NB4 (cell line): Measurements from ENCODE around the gene IDNK.
"Not testable (repeated sequence)": the region's sequence is repeated elsewhere in the genome, so short reads cannot be mapped to it uniquely, and the experiment has no call there.

ENCODE experiments used
- DNase-seq: peaks from one replicate; pipeline ENCODE4 v3.0.0; 2010; ENCODE audit warnings: low read depth
- H3K4me3 ChIP-seq: one replicate; pipeline ENCODE4 v1.5.1; 2011; ENCODE audit warnings: mild to moderate bottlenecking, low read depth, low read length, moderate library complexity
- MYC ChIP-seq: IDR thresholded peaks from 2 replicates; pipeline ENCODE4 v1.6.1; 2011; ENCODE audit warnings: low read depth, low read length
- POLR2A ChIP-seq: IDR thresholded peaks from 2 replicates; pipeline ENCODE4 v1.6.1; 2011; ENCODE audit warnings: mild to moderate bottlenecking; ENCODE audit not compliant: insufficient read length; ENCODE audit errors: extremely low read depth
- TF ChIP-seq, protein P1 (sequence below): IDR thresholded peaks from 2 replicates; pipeline ENCODE4 v1.6.1; 2011; ENCODE audit warnings: low read depth, low read length
- TF ChIP-seq, protein P2 (sequence below): IDR thresholded peaks from one replicate; pipeline ENCODE4 v1.5.1; 2012; ENCODE audit warnings: low read depth, low read length

IDNK gene

DNA sequence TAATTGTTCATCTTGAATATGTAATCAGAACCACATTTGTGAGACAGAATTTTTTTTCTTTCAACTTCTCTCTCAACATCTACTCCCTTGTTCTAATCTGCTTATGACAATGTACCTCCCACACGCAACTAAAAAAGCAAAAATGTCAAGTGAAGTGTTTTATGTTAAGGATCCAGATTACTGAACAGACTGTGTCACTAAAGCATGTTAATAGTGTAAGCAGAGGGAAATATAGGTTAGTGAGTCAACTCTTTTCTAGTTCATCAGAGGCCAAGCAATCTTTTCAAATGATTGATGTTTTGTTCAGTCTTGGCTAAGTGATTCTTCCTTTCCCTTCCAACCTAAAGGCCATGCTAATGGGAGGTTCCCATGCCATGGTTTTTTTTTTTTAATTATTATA is 34.7 kb upstream of the IDNK start:
- no peak for DNase-seq
- H3K4me3 ChIP-seq = no peak overlapping the region
- TF ChIP-seq, protein P1, sequence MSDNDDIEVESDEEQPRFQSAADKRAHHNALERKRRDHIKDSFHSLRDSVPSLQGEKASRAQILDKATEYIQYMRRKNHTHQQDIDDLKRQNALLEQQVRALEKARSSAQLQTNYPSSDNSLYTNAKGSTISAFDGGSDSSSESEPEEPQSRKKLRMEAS = no peak
- TF ChIP-seq, protein P2, sequence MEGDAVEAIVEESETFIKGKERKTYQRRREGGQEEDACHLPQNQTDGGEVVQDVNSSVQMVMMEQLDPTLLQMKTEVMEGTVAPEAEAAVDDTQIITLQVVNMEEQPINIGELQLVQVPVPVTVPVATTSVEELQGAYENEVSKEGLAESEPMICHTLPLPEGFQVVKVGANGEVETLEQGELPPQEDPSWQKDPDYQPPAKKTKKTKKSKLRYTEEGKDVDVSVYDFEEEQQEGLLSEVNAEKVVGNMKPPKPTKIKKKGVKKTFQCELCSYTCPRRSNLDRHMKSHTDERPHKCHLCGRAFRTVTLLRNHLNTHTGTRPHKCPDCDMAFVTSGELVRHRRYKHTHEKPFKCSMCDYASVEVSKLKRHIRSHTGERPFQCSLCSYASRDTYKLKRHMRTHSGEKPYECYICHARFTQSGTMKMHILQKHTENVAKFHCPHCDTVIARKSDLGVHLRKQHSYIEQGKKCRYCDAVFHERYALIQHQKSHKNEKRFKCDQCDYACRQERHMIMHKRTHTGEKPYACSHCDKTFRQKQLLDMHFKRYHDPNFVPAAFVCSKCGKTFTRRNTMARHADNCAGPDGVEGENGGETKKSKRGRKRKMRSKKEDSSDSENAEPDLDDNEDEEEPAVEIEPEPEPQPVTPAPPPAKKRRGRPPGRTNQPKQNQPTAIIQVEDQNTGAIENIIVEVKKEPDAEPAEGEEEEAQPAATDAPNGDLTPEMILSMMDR = no peak
- no peak for TF ChIP-seq POLR2A

DNA sequence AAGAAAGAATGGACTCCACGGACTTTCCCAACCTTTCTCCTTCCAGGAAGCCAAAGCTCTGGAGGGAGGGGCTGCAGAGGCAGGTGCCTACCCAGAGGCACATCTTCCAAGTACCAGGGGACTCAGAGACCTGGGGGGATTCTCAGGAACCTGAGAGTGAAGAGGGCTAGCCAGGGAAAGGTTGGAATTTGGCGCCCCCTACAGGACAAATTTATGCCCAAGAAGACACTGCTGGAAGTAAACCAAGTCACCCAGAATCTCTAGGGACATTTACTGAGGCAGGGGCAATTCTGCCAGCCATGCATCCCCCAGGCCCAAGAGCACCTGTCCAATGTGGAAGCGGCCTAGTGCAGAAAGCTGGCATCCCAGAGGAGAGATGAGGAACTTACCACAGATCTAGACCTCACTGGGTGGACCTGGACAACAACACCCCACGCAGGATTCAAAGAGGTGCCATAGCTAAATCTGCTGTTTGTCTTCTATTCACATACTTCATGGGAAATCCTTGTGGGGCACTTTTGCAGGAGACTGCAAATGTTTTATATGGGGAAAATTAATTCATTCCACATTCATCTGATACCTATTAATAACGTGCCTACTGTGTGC is 25.9 kb upstream of the IDNK start:
- DNase-seq = peak; percentile 54
- TF ChIP-seq POLR2A (no peak), MYC (no peak)
- TF ChIP-seq, protein P2 = peak; percentile 67
- TF ChIP-seq, protein P1 = no peak
- H3K4me3 ChIP-seq = no peak overlapping the region

DNA sequence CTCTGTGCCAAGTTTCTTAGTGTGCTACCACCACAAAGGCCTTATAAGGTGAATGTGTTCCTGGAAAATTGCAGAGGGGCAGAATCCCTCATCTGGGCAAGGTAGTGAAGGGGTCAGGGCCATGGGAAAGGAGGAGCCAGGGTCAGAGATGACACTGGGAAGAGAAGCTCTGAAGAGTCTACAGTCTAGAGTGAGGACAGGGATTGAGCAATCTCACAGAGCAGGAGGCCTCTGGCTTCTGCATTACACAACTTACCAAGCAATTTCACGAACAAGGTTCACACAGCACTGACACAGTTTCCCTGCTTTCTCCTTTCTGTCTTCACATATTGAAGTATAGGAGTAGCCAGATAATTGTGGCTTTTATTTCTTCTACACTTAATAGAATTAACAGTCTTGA is 24.5 kb upstream of the IDNK start:
- TF ChIP-seq, protein P1 = peak; percentile 15; the same call in 1 of the 2 replicates
- no peak for TF ChIP-seq POLR2A
- no peak overlapping the region for H3K4me3 ChIP-seq
- DNase-seq = peak; percentile 77

DNA sequence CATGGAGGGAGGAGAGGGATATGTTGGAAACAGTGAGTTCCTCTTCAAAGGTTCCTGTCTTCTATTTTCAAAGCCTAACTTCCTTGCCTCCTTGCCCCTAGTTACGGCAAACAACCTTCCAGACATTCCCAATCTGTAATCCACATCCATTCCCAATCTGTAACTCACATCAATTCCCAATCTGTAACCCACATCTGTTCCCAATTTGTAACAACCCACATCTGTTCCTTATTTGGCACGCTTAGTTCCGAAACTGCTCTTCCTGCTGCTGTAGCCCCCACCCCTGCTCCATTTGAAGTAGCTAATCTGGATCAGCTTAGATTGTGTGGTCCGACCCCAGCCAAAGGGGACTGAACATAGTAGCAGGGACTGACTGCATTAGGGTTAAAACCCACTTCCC is 23.9 kb upstream of the IDNK start:
- no peak for DNase-seq
- TF ChIP-seq MYC = no peak
- TF ChIP-seq POLR2A = no peak
- TF ChIP-seq, protein P1 = no peak
- TF ChIP-seq, protein P2 = no peak
- H3K4me3 ChIP-seq = no peak overlapping the region

DNA sequence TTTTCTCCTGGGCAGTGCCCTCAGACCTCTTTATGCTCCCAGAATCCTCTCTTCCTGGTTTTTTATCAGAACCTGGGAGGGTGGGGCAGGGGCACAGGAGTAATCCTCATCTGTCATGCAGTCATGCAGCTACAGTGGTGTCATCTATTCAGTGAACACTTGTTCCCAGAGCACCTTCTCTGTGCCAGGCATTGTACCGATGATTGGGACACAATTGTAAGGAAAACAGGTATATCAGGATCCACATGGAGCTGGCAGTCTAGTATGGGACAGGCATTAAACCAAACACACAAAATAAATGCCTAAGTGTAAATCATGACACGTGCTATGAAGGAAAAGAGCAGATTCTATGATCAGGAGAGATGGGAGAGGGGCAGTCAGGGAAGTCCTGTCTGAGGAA is 21.5 kb upstream of the IDNK start:
- TF ChIP-seq, protein P2 = no peak
- TF ChIP-seq, protein P1 = no peak
- TF ChIP-seq POLR2A (no peak), MYC (no peak)
- no peak overlapping the region for H3K4me3 ChIP-seq
- no peak for DNase-seq

DNA sequence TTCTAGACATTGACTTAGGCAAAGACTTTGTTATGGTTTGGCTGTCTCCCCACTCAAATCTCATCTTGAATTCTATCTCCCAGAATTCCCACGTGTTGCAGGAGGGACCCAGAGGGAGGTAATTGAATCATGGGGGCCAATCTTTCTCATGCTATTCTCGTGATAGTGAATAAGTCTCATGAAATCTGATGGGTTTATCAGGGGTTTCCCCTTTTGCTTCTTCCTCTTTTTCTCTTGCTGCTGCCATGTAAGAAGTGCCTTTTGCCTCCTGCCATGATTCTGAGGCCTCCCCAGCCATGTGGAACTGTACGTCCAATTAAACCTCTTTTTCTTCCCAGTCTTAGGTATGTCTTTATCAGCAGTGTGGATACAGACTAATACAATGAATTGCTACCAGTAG is 15.3 kb upstream of the IDNK start:
- H3K4me3 ChIP-seq, DNase-seq: not testable (repeated sequence)

DNA sequence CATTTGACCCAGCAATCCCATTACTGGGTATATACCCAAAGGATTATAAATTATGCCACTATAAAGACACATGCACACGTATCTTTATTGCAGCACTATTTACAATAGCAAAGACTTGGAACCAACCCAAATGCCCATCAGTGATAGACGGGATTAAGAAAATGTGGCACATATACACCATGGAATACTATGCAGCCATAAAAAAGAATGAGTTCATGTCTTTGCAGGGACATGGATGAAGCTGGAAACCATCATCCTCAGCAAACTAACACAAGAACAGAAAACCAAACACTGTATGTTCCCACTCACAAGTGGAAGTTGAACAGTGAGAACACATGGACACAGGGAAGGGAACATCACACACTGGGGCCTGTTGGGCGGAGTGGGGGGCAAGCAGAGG is 9.6 kb upstream of the IDNK start:
- H3K4me3 ChIP-seq, DNase-seq: not testable (repeated sequence)
